ENCODE data around the gene CCDC60. TPM values are rescaled to one million over a fixed set of nuclear protein-coding genes. Genes with fewer than 3 reads are reported as not detected.

CCDC60 gene
- total and polyA plus RNA-seq, 8 donors = 4.1 TPM; not detected in 7

GRCh38 chr12:119547001-119547400 lies 212.5 kb downstream of the CCDC60 start:
- no peak for DNase-seq
- WGBS, 5 donors = 15 to 28% (median 22%) methylated on average over 1 of the region's 1 CpG
- H3K4me1 ChIP-seq = no peaks in the 10 kb centered on the region
- intact Hi-C loops (cut with DNase I; ENCODE audit: low total_unique reads) = no loop called here
- H3K4me3 ChIP-seq = no peak overlapping the region
- H3K9me3 ChIP-seq = no peaks in the 10 kb centered on the region
- H3K27me3 ChIP-seq = peaks cover 0 to 20% (median 0%) of the 10 kb centered on the region in 3 donors
- TF ChIP-seq POLR2A (IDR thresholded peaks at IDR 0.05) (no peak), CTCF (IDR thresholded peaks at IDR 0.05) (no peak), POLR2AphosphoS5 (IDR thresholded peaks at IDR 0.05) (no peak), EP300 (IDR thresholded peaks at IDR 0.05) (no peak)
- no peak overlapping the region for H3K27ac ChIP-seq
- no peaks in the 10 kb centered on the region for H3K36me3 ChIP-seq

GRCh38 chr12:119556854-119557253 lies 222.3 kb downstream of the CCDC60 start:
- no peaks in the 10 kb centered on the region for H3K4me1 ChIP-seq
- 12 to 35% (median 20%) methylated on average over 1 of the region's 1 CpG for WGBS, 5 donors
- no peak overlapping the region for H3K27ac ChIP-seq
- TF ChIP-seq EP300 (IDR thresholded peaks at IDR 0.05) (no peak), POLR2AphosphoS5 (IDR thresholded peaks at IDR 0.05) (no peak), POLR2A (IDR thresholded peaks at IDR 0.05) (no peak), CTCF (IDR thresholded peaks at IDR 0.05) (no peak)
- DNase-seq = no peak
- H3K27me3 ChIP-seq = no peaks in the 10 kb centered on the region
- no peaks in the 10 kb centered on the region for H3K36me3 ChIP-seq
- no peak overlapping the region for H3K4me3 ChIP-seq
- intact Hi-C loops (cut with DNase I; ENCODE audit: low total_unique reads) = no loop called here
- no peaks in the 10 kb centered on the region for H3K9me3 ChIP-seq

- intact Hi-C loops (cut with DNase I; ENCODE audit: low total_unique reads) = no loop called here
- Histone ChIP-seq H3K27me3 (no peaks in the 10 kb centered on the region), H3K4me1 (no peaks in the 10 kb centered on the region), H3K27ac (no peak overlapping the region), H3K4me3 (no peak overlapping the region), H3K9me3 (no peaks in the 10 kb centered on the region), H3K36me3 (no peaks in the 10 kb centered on the region)
- TF ChIP-seq POLR2A (IDR thresholded peaks at IDR 0.05) = no peak
- no peak for TF ChIP-seq CTCF (IDR thresholded peaks at IDR 0.05)
- TF ChIP-seq EP300 (IDR thresholded peaks at IDR 0.05) = no peak
- no peak for TF ChIP-seq POLR2AphosphoS5 (IDR thresholded peaks at IDR 0.05)
- 87 to 94% (median 90%) methylated on average over 3 of the region's 3 CpGs for WGBS, 5 donors
- no peak for DNase-seq
Observed at GRCh38 chr12:119565404-119565803, 230.9 kb downstream of the CCDC60 start.

GRCh38 chr12:119570771-119571170 lies 236.2 kb downstream of the CCDC60 start:
- no peak for DNase-seq
- Histone ChIP-seq H3K27ac (no peak overlapping the region), H3K4me1 (no peaks in the 10 kb centered on the region), H3K27me3 (no peaks in the 10 kb centered on the region), H3K9me3 (no peaks in the 10 kb centered on the region), H3K4me3 (no peak overlapping the region), H3K36me3 (no peaks in the 10 kb centered on the region)
- intact Hi-C loops (cut with DNase I; ENCODE audit: low total_unique reads) = no loop called here
- TF ChIP-seq EP300 (IDR thresholded peaks at IDR 0.05) (no peak), POLR2AphosphoS5 (IDR thresholded peaks at IDR 0.05) (no peak)
- WGBS, 5 donors = 68 to 86% (median 73%) methylated on average over 6 of the region's 6 CpGs

- intact Hi-C loops (cut with DNase I; ENCODE audit: low total_unique reads) = no loop called here
- no peaks in the 10 kb centered on the region for H3K9me3 ChIP-seq
Observed at GRCh38 chr12:119573086-119573485, 238.6 kb downstream of the CCDC60 start.

More at GRCh38 chr12:119573086-119573485, 238.6 kb downstream of the CCDC60 start:
- Histone ChIP-seq H3K4me1 (no peaks in the 10 kb centered on the region), H3K4me3 (no peak overlapping the region), H3K27me3 (no peaks in the 10 kb centered on the region), H3K27ac (no peak overlapping the region), H3K36me3 (no peaks in the 10 kb centered on the region)
- no peak for DNase-seq
- TF ChIP-seq POLR2A (IDR thresholded peaks at IDR 0.05) (no peak), POLR2AphosphoS5 (IDR thresholded peaks at IDR 0.05) (no peak)
- 59 to 86% (median 78%) methylated on average over 1 of the region's 1 CpG for WGBS, 5 donors

Data from stomach (tissue), 9 donors.